ENCODE data around the gene GLS2.

Gene GLS2

DNA sequence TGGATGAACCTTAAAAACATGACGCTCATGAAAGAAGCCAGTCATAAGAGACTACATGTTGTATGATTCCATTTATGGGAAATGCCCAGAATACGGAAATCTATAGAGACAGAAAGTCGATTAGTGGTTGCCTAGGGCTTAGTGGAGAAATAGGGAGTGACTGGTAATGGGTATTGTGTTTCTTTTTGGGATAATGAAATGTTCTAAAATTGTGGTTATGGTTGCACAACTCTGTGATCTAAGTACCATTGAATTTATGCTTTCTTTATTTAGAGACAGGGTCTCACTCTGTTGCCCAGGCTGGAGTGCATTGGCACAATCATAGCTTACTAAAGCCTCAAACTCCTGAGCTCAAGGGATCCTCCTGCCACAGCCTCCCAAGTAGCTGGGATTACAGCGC is 41.7 kb upstream of the GLS2 start:
- TF ChIP-seq, protein P1, sequence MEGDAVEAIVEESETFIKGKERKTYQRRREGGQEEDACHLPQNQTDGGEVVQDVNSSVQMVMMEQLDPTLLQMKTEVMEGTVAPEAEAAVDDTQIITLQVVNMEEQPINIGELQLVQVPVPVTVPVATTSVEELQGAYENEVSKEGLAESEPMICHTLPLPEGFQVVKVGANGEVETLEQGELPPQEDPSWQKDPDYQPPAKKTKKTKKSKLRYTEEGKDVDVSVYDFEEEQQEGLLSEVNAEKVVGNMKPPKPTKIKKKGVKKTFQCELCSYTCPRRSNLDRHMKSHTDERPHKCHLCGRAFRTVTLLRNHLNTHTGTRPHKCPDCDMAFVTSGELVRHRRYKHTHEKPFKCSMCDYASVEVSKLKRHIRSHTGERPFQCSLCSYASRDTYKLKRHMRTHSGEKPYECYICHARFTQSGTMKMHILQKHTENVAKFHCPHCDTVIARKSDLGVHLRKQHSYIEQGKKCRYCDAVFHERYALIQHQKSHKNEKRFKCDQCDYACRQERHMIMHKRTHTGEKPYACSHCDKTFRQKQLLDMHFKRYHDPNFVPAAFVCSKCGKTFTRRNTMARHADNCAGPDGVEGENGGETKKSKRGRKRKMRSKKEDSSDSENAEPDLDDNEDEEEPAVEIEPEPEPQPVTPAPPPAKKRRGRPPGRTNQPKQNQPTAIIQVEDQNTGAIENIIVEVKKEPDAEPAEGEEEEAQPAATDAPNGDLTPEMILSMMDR (IDR thresholded peaks at IDR 0.05; ENCODE audit: insufficient read depth, low read length), result no peak
- TF ChIP-seq POLR2AphosphoS5 (IDR thresholded peaks at IDR 0.05; ENCODE audit: low read depth) (no peak), GABPA (IDR thresholded peaks at IDR 0.05; ENCODE audit: low read depth) (no peak), SPI1 (IDR thresholded peaks at IDR 0.05; ENCODE audit: borderline replicate concordance, low read depth) (no peak)
- TF ChIP-seq, protein P2, sequence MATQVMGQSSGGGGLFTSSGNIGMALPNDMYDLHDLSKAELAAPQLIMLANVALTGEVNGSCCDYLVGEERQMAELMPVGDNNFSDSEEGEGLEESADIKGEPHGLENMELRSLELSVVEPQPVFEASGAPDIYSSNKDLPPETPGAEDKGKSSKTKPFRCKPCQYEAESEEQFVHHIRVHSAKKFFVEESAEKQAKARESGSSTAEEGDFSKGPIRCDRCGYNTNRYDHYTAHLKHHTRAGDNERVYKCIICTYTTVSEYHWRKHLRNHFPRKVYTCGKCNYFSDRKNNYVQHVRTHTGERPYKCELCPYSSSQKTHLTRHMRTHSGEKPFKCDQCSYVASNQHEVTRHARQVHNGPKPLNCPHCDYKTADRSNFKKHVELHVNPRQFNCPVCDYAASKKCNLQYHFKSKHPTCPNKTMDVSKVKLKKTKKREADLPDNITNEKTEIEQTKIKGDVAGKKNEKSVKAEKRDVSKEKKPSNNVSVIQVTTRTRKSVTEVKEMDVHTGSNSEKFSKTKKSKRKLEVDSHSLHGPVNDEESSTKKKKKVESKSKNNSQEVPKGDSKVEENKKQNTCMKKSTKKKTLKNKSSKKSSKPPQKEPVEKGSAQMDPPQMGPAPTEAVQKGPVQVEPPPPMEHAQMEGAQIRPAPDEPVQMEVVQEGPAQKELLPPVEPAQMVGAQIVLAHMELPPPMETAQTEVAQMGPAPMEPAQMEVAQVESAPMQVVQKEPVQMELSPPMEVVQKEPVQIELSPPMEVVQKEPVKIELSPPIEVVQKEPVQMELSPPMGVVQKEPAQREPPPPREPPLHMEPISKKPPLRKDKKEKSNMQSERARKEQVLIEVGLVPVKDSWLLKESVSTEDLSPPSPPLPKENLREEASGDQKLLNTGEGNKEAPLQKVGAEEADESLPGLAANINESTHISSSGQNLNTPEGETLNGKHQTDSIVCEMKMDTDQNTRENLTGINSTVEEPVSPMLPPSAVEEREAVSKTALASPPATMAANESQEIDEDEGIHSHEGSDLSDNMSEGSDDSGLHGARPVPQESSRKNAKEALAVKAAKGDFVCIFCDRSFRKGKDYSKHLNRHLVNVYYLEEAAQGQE (IDR thresholded peaks at IDR 0.05; ENCODE audit: insufficient replicate concordance, low read depth), result no peak
- DNase-seq (ENCODE audit: low read depth in 1 of 2, low spot score in 1 of 2), result no peak
- H3K27me3 ChIP-seq (ENCODE audit: insufficient read depth, poor library complexity, severe bottlenecking), result no peaks in the 10 kb centered on the region
- H3K4me3 ChIP-seq (replicated peaks; ENCODE audit: insufficient read depth, low read length), result no peak overlapping the region
- H3K27ac ChIP-seq (replicated peaks), result no peak overlapping the region

DNA sequence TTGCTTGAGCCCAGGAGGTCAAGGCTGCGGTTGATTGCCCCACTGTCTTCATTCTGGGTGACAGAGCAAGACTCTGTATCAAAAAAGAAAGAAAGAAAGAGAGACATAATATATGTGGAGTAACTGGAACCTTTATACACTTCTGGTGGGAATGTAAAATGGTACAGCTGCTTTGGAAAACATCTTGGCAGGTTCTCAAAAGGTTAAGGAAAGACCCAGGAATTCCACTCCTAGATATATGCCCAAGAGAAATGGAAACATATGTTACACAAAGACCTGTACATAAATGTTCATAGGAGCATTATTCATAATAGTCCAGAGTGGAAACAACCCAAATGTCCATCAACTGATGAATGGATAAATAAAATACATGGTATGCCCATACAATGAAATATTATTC is 40.9 kb upstream of the GLS2 start:
- no peak for DNase-seq (ENCODE audit: low read depth in 1 of 2, low spot score in 1 of 2)
- no peak overlapping the region for H3K4me3 ChIP-seq (replicated peaks; ENCODE audit: insufficient read depth, low read length)
- TF ChIP-seq SPI1 (IDR thresholded peaks at IDR 0.05; ENCODE audit: borderline replicate concordance, low read depth) (no peak), GABPA (IDR thresholded peaks at IDR 0.05; ENCODE audit: low read depth) (no peak)
- no peak overlapping the region for H3K27ac ChIP-seq (replicated peaks)
- no peaks in the 10 kb centered on the region for H3K27me3 ChIP-seq (ENCODE audit: insufficient read depth, poor library complexity, severe bottlenecking)

DNA sequence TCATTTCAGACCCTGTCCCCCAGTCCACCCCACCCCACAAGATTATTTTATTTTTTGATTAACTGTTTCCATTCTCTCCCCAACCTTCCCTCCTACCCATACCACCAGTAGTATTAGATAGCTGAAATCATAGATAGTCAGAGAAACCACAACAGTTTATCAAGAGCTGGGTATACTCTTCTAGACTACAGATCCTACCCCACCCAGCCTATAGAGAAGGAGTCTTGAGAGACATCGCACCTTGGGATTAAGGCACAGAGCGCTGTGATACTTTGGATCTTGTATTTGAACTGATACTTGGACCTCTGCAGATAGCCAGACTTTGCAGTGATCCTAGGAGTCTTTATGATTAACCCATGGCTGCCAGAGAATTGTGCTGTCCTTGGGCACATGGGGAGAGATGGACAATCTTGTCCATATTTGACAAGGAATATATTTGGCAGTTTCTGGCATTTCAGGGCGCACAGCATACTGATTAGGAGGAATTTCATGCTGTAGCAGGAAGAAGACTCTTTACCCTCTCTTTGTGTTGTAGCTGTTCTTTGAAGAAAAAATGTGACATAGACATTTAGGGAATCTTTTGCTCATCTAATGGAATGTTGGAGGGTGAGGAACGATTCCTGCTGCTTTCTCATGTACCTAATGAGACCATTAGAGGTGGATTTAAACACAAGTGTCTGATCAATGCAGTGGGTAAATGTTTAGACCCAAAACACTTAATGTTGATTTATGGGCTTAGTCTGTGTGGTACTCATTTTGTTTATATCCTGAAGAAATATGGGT is 34.6 kb upstream of the GLS2 start:
- Histone ChIP-seq H3K4me3 (replicated peaks; ENCODE audit: insufficient read depth, low read length) (peak overlapping the region; percentile 38; the same call in 1 of the 2 replicates), H3K27me3 (ENCODE audit: insufficient read depth, poor library complexity, severe bottlenecking) (no peaks in the 10 kb centered on the region), H3K27ac (replicated peaks) (no peak overlapping the region)
- TF ChIP-seq, protein P1 (IDR thresholded peaks at IDR 0.05; ENCODE audit: insufficient read depth, low read length), result no peak
- TF ChIP-seq SPI1 (IDR thresholded peaks at IDR 0.05; ENCODE audit: borderline replicate concordance, low read depth) (no peak), GABPA (IDR thresholded peaks at IDR 0.05; ENCODE audit: low read depth) (no peak), POLR2AphosphoS5 (IDR thresholded peaks at IDR 0.05; ENCODE audit: low read depth) (no peak)
- TF ChIP-seq, protein P2 (IDR thresholded peaks at IDR 0.05; ENCODE audit: insufficient replicate concordance, low read depth), result no peak
- no peak for DNase-seq (ENCODE audit: low read depth in 1 of 2, low spot score in 1 of 2)

DNA sequence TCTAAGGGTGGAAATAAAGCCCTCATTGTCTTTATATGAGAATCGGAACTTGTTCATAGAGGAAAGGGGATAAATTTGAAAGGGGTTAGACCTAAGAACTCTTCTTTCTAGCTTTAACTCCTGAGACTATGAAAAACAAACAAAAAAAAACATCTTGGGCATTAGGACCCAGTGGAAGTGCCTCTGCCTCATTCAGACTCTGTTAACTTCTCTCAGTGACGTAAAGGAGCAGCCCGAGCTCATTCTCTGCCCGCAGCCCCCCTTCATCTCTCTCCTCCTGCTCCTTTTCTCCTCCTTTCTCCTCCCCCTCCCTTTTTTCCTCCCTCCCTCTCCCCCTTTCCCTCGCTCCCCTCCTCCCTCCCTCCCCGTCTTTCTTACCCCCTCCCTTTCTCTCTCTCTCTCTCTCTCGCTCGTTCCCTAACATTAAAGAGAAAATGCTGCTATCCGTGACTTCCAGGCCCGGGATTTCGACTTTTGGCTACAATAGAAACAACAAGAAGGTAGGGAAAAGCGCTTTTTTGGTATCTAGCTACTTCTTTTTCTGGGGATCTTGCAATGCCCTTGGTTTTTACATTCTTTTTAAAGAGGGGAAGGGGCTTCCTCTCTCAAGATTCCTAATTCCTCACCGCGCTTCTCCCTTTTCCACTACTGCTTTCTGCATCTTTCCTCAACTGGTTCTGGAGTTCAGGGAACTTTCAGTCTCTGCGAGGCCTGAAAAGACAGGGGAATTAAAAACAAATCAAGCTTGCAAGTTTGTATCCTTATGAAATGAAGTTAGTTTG is 33.8 kb upstream of the GLS2 start, which contains the start of gene RBMS2:
Gene RBMS2 (plus strand): TSS at position 231 of the 782 bp plus-strand sequence. CDS start 204 bp downstream, at position 435.
- Histone ChIP-seq H3K27me3 (ENCODE audit: insufficient read depth, poor library complexity, severe bottlenecking) (no peaks in the 10 kb centered on the region), H3K4me3 (replicated peaks; ENCODE audit: insufficient read depth, low read length) (peak within 1 kb of the TSS; percentile 38), H3K27ac (replicated peaks) (no peak within 1 kb of the TSS)
- TF ChIP-seq, protein P1 (IDR thresholded peaks at IDR 0.05; ENCODE audit: insufficient read depth, low read length), result no peak
- TF ChIP-seq POLR2AphosphoS5 (IDR thresholded peaks at IDR 0.05; ENCODE audit: low read depth) (no peak), GABPA (IDR thresholded peaks at IDR 0.05; ENCODE audit: low read depth) (no peak), SPI1 (IDR thresholded peaks at IDR 0.05; ENCODE audit: borderline replicate concordance, low read depth) (no peak)
- TF ChIP-seq, protein P2 (IDR thresholded peaks at IDR 0.05; ENCODE audit: insufficient replicate concordance, low read depth), result no peak
- peak; percentile 20 to 24 for DNase-seq (ENCODE audit: low read depth in 1 of 2, low spot score in 1 of 2)

Measured in HL-60 (cell line).